ENCODE results near the gene IL12RB2.

- TF ChIP-seq CTCF (IDR thresholded peaks at IDR 0.05) (no peak), EZH2 (IDR thresholded peaks at IDR 0.05; ENCODE audit: borderline replicate concordance, insufficient read depth, low read depth, low read length, poor library complexity, severe bottlenecking) (no peak)
Observed at GRCh38 chr1:67322442-67322841, 14.8 kb downstream of the IL12RB2 start.
